Upper lobe of left lung (tissue), 4 donors: ENCODE data around the gene C4orf50.

Experiments
- CTCF ChIP-seq, 6 experiments: fragments of 450-650 bp in 4 of 6; fragments of 200-600 bp in 2 of 6; sonication (generic) in 2 of 6; IDR thresholded peaks; one replicate each; pipeline ENCODE4 v1.5.1; 2016 to 2019; ENCODE audit warnings: antibody characterized with exemption in 6 of 6
- EP300 ChIP-seq, 4 donors: sonication (generic); formaldehyde crosslinking; IDR thresholded peaks; one replicate each; pipeline ENCODE4 v1.5.1; 2017; ENCODE audit warnings: antibody characterized with exemption in 4 of 4, control low read depth in 2 of 4
- POLR2AphosphoS5 ChIP-seq, 2 donors: sonication (generic); formaldehyde crosslinking; IDR thresholded peaks; one replicate each; pipeline ENCODE4 v1.5.1; 2017; ENCODE audit warnings: antibody characterized with exemption in 2 of 2

GRCh38 chr4:5921981-5922380 is 96.2 kb downstream of the C4orf50 start:
- TF ChIP-seq CTCF (IDR thresholded peaks at IDR 0.05) = no peak
- no peak for TF ChIP-seq POLR2AphosphoS5 (IDR thresholded peaks at IDR 0.05)
- TF ChIP-seq EP300 (IDR thresholded peaks at IDR 0.05) = no peak
